ENCODE measurements around the gene MT1E. TPM values are rescaled to one million over a fixed set of nuclear protein-coding genes. Genes with fewer than 3 reads are reported as not detected.

Gene MT1E
- total and polyA plus RNA-seq, 2 of the 8 experiments (the other 6 are each of a cell fraction or from before 2014, with no cell fraction given): 7.9 to 117 TPM

DNA sequence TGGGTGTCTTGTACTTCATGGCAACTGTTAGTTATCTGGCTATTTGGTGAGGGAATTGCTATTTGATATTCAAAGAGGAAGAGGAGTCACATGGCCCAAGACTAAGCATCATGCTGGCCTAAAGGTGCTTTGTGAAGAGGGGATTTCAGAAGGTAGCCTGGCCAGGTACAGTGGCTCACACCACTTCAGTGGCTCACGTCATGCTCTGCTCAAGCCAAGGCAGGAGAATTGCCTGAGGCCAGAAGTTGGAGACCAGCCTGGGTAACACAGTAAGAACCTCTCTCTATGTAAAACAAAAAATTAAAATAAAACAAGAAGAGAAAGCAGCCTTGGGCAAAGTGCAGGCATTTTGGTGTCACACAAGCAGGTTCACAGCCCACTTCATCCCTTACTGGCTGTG lies 19.7 kb downstream of the MT1E start:
- 64% methylated on average over 1 of the region's 1 CpG; no CpG with 5 or more reads in 1 of the 2 experiments for WGBS, 2 experiments (ENCODE audit: extremely low coverage in 1 of 2, insufficient coverage in 1 of 2, insufficient read length in 1 of 2, insufficient replicate concordance in 2 of 2, low coverage in 1 of 2, low lambda C conversion rate in 2 of 2, missing lambda C conversion rate in 1 of 2)
- Histone ChIP-seq H3K56ac (replicated peaks; ENCODE audit: insufficient read length, low read depth, low read length) (no peak overlapping the region), H3K9me3 (ENCODE audit: insufficient read depth in 2 of 2, low read depth in 1 of 2, low read length in 1 of 2) (no peaks in the 10 kb centered on the region), H3K79me1 (ENCODE audit: low read depth, low read length) (no peaks in the 10 kb centered on the region), H3K4me1 (replicated peaks in 1 of 4; ENCODE audit: control insufficient read depth in 3 of 4, insufficient read depth in 4 of 4, low read length in 3 of 4) (peaks cover 0 to 18% (median 7%) of the 10 kb centered on the region in 4 experiments; a peak in 6 of 7 replicates), H4K20me1 (replicated peaks in 1 of 2; ENCODE audit: control insufficient read depth in 1 of 2, insufficient read depth in 2 of 2, low read length in 2 of 2) (peaks cover 4 to 17% of the 10 kb centered on the region in 2 experiments), H2BK12ac (ENCODE audit: low read depth, low read length) (no peak overlapping the region), H4K8ac (ENCODE audit: extremely low read depth, insufficient read depth, low read length) (no peak overlapping the region), H2BK20ac (ENCODE audit: low read length) (no peak overlapping the region), H4K91ac (replicated peaks; ENCODE audit: insufficient read length, low read length) (no peak overlapping the region), H2BK120ac (replicated peaks; ENCODE audit: low read depth, low read length) (no peak overlapping the region), H3K23me2 (ENCODE audit: low read depth, low read length) (peaks cover 4% of the 10 kb centered on the region; the same call in 1 of the 2 replicates), H3K4ac (replicated peaks; ENCODE audit: insufficient read length, low read depth, low read length) (no peak overlapping the region), H2BK5ac (ENCODE audit: low read depth, low read length) (no peak overlapping the region), H3K23ac (ENCODE audit: insufficient read length) (no peak overlapping the region), H3K4me2 (ENCODE audit: insufficient read depth in 1 of 2, low read depth in 2 of 2, low read length in 2 of 2) (no peak overlapping the region), H2AK5ac (ENCODE audit: low read depth, low read length) (no peak overlapping the region), H4K5ac (ENCODE audit: insufficient read length, low read depth, low read length) (no peak overlapping the region), H3K9ac (replicated peaks in 1 of 4; ENCODE audit: extremely low read depth in 1 of 4, low read depth in 3 of 4, low read length in 3 of 4) (no peak overlapping the region), H3K14ac (ENCODE audit: insufficient read length) (no peak overlapping the region), H3K79me2 (ENCODE audit: control insufficient read depth in 1 of 2, insufficient read depth in 2 of 2, low read length in 2 of 2) (no peaks in the 10 kb centered on the region), H3K27ac (ENCODE audit: low read depth, low read length) (no peak overlapping the region), H3K4me3 (ENCODE audit: extremely low read depth in 1 of 4, insufficient read depth in 2 of 4, low read depth in 3 of 4, low read length in 4 of 4) (no peak overlapping the region), H3K18ac (ENCODE audit: extremely low read depth, low read length) (no peak overlapping the region), H2BK15ac (ENCODE audit: low read length) (no peak overlapping the region), H3K27me3 (replicated peaks in 1 of 4; ENCODE audit: control insufficient read depth in 3 of 4, extremely low read depth in 1 of 4, insufficient read depth in 3 of 4, low read length in 3 of 4) (peaks cover 75 to 97% (median 92%) of the 10 kb centered on the region in 4 experiments), H2AFZ (ENCODE audit: low read length) (no peak overlapping the region), H3K36me3 (ENCODE audit: control insufficient read depth in 2 of 4, insufficient read depth in 4 of 4, low read length in 3 of 4) (no peaks in the 10 kb centered on the region)
- no peak for FAIRE-seq
- POLR2A ChIA-PET (ENCODE audit: partially characterized antibody): interaction anchor here (0.8 to 1.1 kb wide), 2 partner anchors 13 to 19 kb away, joined by 3 read pairs; no protein-coding TSS in a partner anchor
- DNase-seq (ENCODE audit: low read depth in 1 of 2, low spot score in 2 of 2): no peak
- no peak for TF ChIP-seq SAP30 (IDR thresholded peaks at IDR 0.05; ENCODE audit: insufficient read depth, insufficient replicate concordance, low read length)
- no peak for TF ChIP-seq SIRT6 (IDR thresholded peaks at IDR 0.05; ENCODE audit: low read length)
- TF ChIP-seq HDAC6 (IDR thresholded peaks at IDR 0.05; ENCODE audit: low read depth, low read length): no peak
- CTCF ChIA-PET (ENCODE audit: partially characterized antibody): interaction anchor here (1.4 to 3.1 kb wide), 2 partner anchors 32 to 43 kb away, joined by 5 to 29 read pairs; no protein-coding TSS in a partner anchor
